B cell (primary cell): Measurements from ENCODE around the gene MTHFS. TPM values are rescaled to one million over a fixed set of nuclear protein-coding genes. Genes with fewer than 3 reads are reported as not detected.

ENCODE experiments used
- ATAC-seq: fragments of 200-7000 bp; cut with Tn5 transposase; one replicate; pipeline ENCODE4 v1.10.0; 2021; ENCODE audit warnings: low read depth, mild to moderate bottlenecking, moderate number of reproducible peaks, moderate library complexity
- CTCF ChIA-PET: fragments of 350-600 bp; sonication (Branson Sonifier 250); formaldehyde crosslinking; loops from one replicate; lab custom pipeline; 2021; ENCODE audit warnings: antibody characterized with exemption, inconsistent platforms; lab: Charles Lee
- POLR2A ChIA-PET: fragments of 350-600 bp; sonication (Branson Sonifier 250); formaldehyde crosslinking; loops from one replicate; lab custom pipeline; 2021; ENCODE audit warnings: antibody characterized with exemption; lab: Charles Lee
- DNase-seq: peaks from one replicate; pipeline ENCODE4 v3.0.0; 2013
- H2AFZ ChIP-seq: 2 replicates; pipeline ENCODE4 v1.6.1; 2012; ENCODE audit warnings: mild to moderate bottlenecking, low read depth, low read length; ENCODE audit not compliant: insufficient read depth, poor library complexity, severe bottlenecking
- H3K27ac ChIP-seq, 2 donors: 1 replicate in 1 of 2; 2 replicates in 1 of 2; pipeline ENCODE4 v1.5.1; 2012 to 2013; ENCODE audit warnings: low read length in 2 of 2, mild to moderate bottlenecking in 2 of 2, moderate library complexity in 1 of 2
- H3K27me3 ChIP-seq, 4 experiments: fragments of 200-600 bp in 1 of 4; sonication (generic) in 1 of 4; replicated peaks in 1 of 4; 1 replicate in 2 of 4; 2 replicates in 2 of 4; pipeline versions ENCODE4 v1.6.1 to v1.7.0; 2013 to 2016; ENCODE audit warnings: low read length in 3 of 4, mild to moderate bottlenecking in 2 of 4, mixed read lengths in 1 of 4, moderate library complexity in 1 of 4; ENCODE audit not compliant: insufficient read depth in 4 of 4, control insufficient read depth in 3 of 4; ENCODE audit errors: control extremely low read depth in 1 of 4
- H3K36me3 ChIP-seq, 2 experiments: replicated peaks in 1 of 2; 1 replicate in 1 of 2; 2 replicates in 1 of 2; pipeline versions ENCODE4 v1.6.1 to v1.7.1; 2013; ENCODE audit warnings: low read length in 1 of 2; ENCODE audit not compliant: insufficient read depth in 2 of 2, control insufficient read depth in 1 of 2; ENCODE audit errors: control extremely low read depth in 1 of 2, extremely low read depth in 1 of 2
- H3K4me1 ChIP-seq, 2 donors: fragments of 200-600 bp in 1 of 2; sonication (generic) in 1 of 2; 1 replicate in 1 of 2; 2 replicates in 1 of 2; pipeline versions ENCODE4 v1.5.1 to v1.6.1; 2013 to 2017; ENCODE audit warnings: low read length in 2 of 2; ENCODE audit not compliant: control insufficient read depth in 2 of 2, insufficient read depth in 2 of 2
- H3K4me2 ChIP-seq: replicated peaks from 2 replicates; pipeline ENCODE3; 2012; ENCODE audit warnings: mild to moderate bottlenecking, low read depth, low read length; ENCODE audit not compliant: poor library complexity, severe bottlenecking
- H3K4me3 ChIP-seq, 5 experiments: fragments of 200-600 bp in 1 of 5; sonication (generic) in 1 of 5; 1 replicate in 3 of 5; 2 replicates in 2 of 5; pipeline versions ENCODE4 v1.5.1 to v1.7.0; 2011 to 2016; ENCODE audit warnings: low read length in 4 of 5, mild to moderate bottlenecking in 4 of 5, low read depth in 2 of 5, control low read depth in 1 of 5, moderate library complexity in 1 of 5; ENCODE audit not compliant: insufficient read depth in 1 of 5; ENCODE audit errors: control extremely low read depth in 1 of 5, extremely low read depth in 1 of 5
- H3K79me2 ChIP-seq: fragments of 200-600 bp; sonication (generic); one replicate; pipeline ENCODE4 v1.6.0; 2016; ENCODE audit warnings: low read length; ENCODE audit not compliant: control insufficient read depth, insufficient read depth
- H3K9ac ChIP-seq: fragments of 200-600 bp; sonication (generic); 2 replicates; pipeline ENCODE4 v1.6.1; 2017; ENCODE audit warnings: mild to moderate bottlenecking, low read length, moderate library complexity
- H3K9me3 ChIP-seq, 3 donors: one replicate each; pipeline versions ENCODE4 v1.6.1 to v1.7.1; 2013; ENCODE audit warnings: low read length in 2 of 3; ENCODE audit not compliant: control insufficient read depth in 2 of 3, insufficient read depth in 1 of 3; ENCODE audit errors: control extremely low read depth in 1 of 3
- H4K20me1 ChIP-seq: 2 replicates; pipeline ENCODE4 v1.6.0; 2012; ENCODE audit warnings: mild to moderate bottlenecking, low read length; ENCODE audit not compliant: insufficient read depth, control insufficient read depth, poor library complexity, severe bottlenecking
- H3K27ac Mint-ChIP-seq: one replicate; pipeline ENCODE4 v1.8.0; 2021; ENCODE audit warnings: mixed read lengths
- H3K27me3 Mint-ChIP-seq: one replicate; pipeline ENCODE4 v1.8.0; 2021; ENCODE audit warnings: mixed read lengths
- H3K4me1 Mint-ChIP-seq: one replicate; pipeline ENCODE4 v1.8.0; 2021; ENCODE audit warnings: mixed read lengths
- H3K4me3 Mint-ChIP-seq: one replicate; pipeline ENCODE4 v1.8.0; 2021; ENCODE audit warnings: mixed read lengths
- H3K9me3 Mint-ChIP-seq: one replicate; pipeline ENCODE4 v1.8.0; 2022; ENCODE audit warnings: mixed read lengths; ENCODE audit not compliant: insufficient read depth
- EZH2 ChIP-seq: IDR thresholded peaks from 2 replicates; pipeline ENCODE4 v1.6.1; 2012; ENCODE audit warnings: borderline replicate concordance, low read depth, mild to moderate bottlenecking, moderate library complexity, low read length; ENCODE audit not compliant: insufficient read depth, poor library complexity, severe bottlenecking
- WGBS: methylation state at CpG from one replicate; pipeline ENCODE4 v1.1.5; 2013; ENCODE audit warnings: missing lambda C conversion rate; ENCODE audit not compliant: insufficient coverage; 5-methylcytosine and 5-hydroxymethylcytosine counted together
- intact Hi-C: fragments of 100-400 bp; cut with micrococcal nuclease; formaldehyde crosslinking; loops from one replicate; pipeline ENCODE4 v1.10.0; 2022
- polyA plus RNA-seq: library from polyadenylated mRNA; depleted of rRNA; stranded (reverse); fragments of >200 nt; gene quantifications from 2 replicates; pipeline ENCODE4 v1.2.3, GENCODE V29; 2012
- total RNA-seq, 2 donors: library from RNA; stranded (reverse); fragments of 120-200 nt in 1 of 2; gene quantifications; 1 replicate in 1 of 2; 2 replicates in 1 of 2; pipeline versions ENCODE4 v1.2.3 to v1.2.4, GENCODE V29; 2013 to 2022
- TF ChIP-seq, protein P1 (sequence below): fragments of 200-600 bp; IDR thresholded peaks from one replicate; pipeline ENCODE4 v1.8.0; 2022; ENCODE audit warnings: antibody characterized with exemption, mild to moderate bottlenecking

MTHFS gene
- total and polyA plus RNA-seq, 2 donors (not counting 1 experiment from before 2014, with no cell fraction given) = 20.1 to 20.9 TPM

- ATAC-seq = no peak
- H3K9me3 Mint-ChIP-seq = peaks cover 21% of the 10 kb centered on the region
- Histone ChIP-seq H3K4me2 (no peak overlapping the region), H2AFZ (no peak overlapping the region), H3K9ac (no peak overlapping the region), H3K79me2 (peaks cover 34% of the 10 kb centered on the region), H4K20me1 (peaks cover 9% of the 10 kb centered on the region), H3K4me3 (no peak overlapping the region), H3K27me3 (no peaks in the 10 kb centered on the region), H3K9me3 (peaks cover 11 to 61% (median 57%) of the 10 kb centered on the region in 3 donors), H3K27ac (no peak overlapping the region), H3K36me3 (peaks cover 9 to 17% of the 10 kb centered on the region in 2 experiments), H3K4me1 (peaks cover 8 to 9% of the 10 kb centered on the region in 2 donors)
- DNase-seq = no peak
- WGBS = 100% methylated on average over 6 of the region's 11 CpGs
- H3K27ac Mint-ChIP-seq = no peak overlapping the region
- ChIA-PET POLR2A (no interaction called here), CTCF (no interaction called here)
- no peak overlapping the region for H3K4me3 Mint-ChIP-seq
- H3K4me1 Mint-ChIP-seq = peaks cover 18% of the 10 kb centered on the region
- H3K27me3 Mint-ChIP-seq = no peaks in the 10 kb centered on the region
- intact Hi-C loops = no loop called here
- TF ChIP-seq, protein P1, sequence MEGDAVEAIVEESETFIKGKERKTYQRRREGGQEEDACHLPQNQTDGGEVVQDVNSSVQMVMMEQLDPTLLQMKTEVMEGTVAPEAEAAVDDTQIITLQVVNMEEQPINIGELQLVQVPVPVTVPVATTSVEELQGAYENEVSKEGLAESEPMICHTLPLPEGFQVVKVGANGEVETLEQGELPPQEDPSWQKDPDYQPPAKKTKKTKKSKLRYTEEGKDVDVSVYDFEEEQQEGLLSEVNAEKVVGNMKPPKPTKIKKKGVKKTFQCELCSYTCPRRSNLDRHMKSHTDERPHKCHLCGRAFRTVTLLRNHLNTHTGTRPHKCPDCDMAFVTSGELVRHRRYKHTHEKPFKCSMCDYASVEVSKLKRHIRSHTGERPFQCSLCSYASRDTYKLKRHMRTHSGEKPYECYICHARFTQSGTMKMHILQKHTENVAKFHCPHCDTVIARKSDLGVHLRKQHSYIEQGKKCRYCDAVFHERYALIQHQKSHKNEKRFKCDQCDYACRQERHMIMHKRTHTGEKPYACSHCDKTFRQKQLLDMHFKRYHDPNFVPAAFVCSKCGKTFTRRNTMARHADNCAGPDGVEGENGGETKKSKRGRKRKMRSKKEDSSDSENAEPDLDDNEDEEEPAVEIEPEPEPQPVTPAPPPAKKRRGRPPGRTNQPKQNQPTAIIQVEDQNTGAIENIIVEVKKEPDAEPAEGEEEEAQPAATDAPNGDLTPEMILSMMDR = no peak
- TF ChIP-seq EZH2 = no peak
Measured at GRCh38 chr15:79918278-79918677, 21.5 kb upstream of the MTHFS start.

- 100% methylated on average over 1 of the region's 3 CpGs for WGBS
- Histone ChIP-seq H2AFZ (no peak overlapping the region), H4K20me1 (peaks cover 4% of the 10 kb centered on the region), H3K4me1 (no peaks in the 10 kb centered on the region), H3K36me3 (peaks cover 9 to 16% of the 10 kb centered on the region in 2 experiments), H3K27me3 (no peaks in the 10 kb centered on the region), H3K9ac (no peak overlapping the region), H3K4me2 (no peak overlapping the region), H3K27ac (no peak overlapping the region), H3K4me3 (no peak overlapping the region), H3K9me3 (peaks cover 12 to 64% (median 51%) of the 10 kb centered on the region in 3 donors), H3K79me2 (peaks cover 18% of the 10 kb centered on the region)
- no peak for ATAC-seq
- intact Hi-C loops = no loop called here
- DNase-seq = no peak
- ChIA-PET POLR2A (no interaction called here), CTCF (interaction anchor here (1.2 kb wide), 1 partner anchor 32 kb away, joined by 4 read pairs; no protein-coding TSS in a partner anchor)
- Mint-ChIP-seq H3K27ac (no peak overlapping the region), H3K9me3 (peaks cover 21% of the 10 kb centered on the region), H3K27me3 (no peaks in the 10 kb centered on the region), H3K4me1 (peaks cover 4% of the 10 kb centered on the region), H3K4me3 (no peak overlapping the region)
- no peak for TF ChIP-seq EZH2
- TF ChIP-seq, protein P1 = no peak
Measured at GRCh38 chr15:79916502-79917132, 19.8 kb upstream of the MTHFS start.
